NOMO-1 treated with DMSO at 0.1 percent for 48 hours (cell line): ENCODE measurements around the gene CD74.

Source experiments
- DNase-seq: peaks from one replicate; lab custom pipeline; 2025; ENCODE audit not compliant: unreplicated experiment; lab: John Stamatoyannopoulos, UW

CD74 gene

GRCh38 chr5:150364004-150364403, 48.7 kb downstream of the CD74 start:
- no peak for DNase-seq

GRCh38 chr5:150363185-150363584, 49.5 kb downstream of the CD74 start:
- DNase-seq: no peak

DNA sequence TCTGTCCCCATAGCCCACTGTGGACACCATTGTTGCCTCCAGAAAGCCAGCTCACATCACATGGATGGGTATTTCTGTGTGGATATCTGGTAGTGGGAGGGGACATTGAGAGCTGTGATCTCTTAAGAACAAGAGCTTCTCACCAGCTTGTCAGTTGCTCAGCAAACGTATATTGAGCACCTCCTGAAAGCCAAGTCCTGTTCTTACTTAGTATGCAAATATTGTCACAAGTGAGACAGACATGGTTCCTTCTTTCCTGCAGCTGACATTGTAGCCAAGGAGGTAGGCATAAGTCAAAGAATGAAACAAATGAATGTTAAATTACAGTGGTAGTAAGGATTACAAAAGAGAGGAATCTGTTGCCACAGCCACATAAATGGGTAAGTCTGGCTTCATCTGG, 51.4 kb downstream of the CD74 start:
- no peak for DNase-seq

- peak; percentile 27 for DNase-seq
Observed at GRCh38 chr5:150358261-150359095, 54.2 kb downstream of the CD74 start.

DNA sequence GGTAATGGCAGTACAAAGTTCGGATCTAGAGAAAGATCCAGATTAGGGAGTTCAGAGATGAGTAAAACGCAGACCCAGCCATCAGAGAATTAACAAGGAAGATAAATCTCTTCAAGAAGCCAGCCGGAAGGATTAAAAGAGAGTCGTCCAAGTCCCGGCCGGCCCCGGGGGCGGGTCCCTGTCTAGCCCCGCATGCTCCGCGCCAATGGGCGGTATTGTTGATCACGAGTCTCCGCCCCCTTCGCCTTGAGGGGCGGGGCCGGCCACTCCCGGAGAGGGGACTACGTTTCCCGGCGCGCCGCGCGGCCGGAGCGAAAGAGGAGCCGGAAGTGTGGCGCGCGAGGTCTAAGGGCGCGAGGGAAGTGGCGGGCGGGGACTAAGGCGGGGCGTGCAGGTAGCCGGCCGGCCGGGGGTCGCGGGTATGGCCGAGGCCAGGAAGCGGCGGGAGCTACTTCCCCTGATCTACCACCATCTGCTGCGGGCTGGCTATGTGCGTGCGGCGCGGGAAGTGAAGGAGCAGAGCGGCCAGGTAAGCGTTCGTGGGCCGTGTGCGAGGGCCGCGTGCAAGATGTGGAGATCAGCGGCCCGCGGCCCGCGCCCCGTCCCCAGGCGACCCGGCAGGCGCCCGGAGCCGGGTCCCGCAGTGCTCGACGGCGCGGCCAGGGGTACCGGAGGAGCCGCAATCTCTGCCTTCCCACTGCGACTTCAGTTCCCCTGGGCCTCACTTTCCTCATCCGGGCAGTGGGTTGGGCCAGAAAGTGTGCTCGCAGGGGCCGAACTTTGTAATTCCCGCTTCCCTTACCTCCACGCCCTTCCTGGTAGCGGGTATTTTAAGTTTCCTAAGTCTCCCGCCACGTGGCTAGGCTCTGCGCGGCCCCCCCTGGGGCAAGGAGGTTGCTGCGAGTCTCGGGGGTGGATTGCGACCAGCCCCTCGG, 55.1 kb downstream of the CD74 start, which contains the start of gene TCOF1:
TSS of gene TCOF1 (plus strand) at position 372 of the 935 bp plus-strand sequence. CDS start at position 422, 50 bp downstream.
- peak; percentile 95 for DNase-seq

GRCh38 chr5:150356575-150357294, 56.0 kb downstream of the CD74 start:
- DNase-seq: no peak

- no peak for DNase-seq
Observed at GRCh38 chr5:150355791-150356190, 56.9 kb downstream of the CD74 start.

DNA sequence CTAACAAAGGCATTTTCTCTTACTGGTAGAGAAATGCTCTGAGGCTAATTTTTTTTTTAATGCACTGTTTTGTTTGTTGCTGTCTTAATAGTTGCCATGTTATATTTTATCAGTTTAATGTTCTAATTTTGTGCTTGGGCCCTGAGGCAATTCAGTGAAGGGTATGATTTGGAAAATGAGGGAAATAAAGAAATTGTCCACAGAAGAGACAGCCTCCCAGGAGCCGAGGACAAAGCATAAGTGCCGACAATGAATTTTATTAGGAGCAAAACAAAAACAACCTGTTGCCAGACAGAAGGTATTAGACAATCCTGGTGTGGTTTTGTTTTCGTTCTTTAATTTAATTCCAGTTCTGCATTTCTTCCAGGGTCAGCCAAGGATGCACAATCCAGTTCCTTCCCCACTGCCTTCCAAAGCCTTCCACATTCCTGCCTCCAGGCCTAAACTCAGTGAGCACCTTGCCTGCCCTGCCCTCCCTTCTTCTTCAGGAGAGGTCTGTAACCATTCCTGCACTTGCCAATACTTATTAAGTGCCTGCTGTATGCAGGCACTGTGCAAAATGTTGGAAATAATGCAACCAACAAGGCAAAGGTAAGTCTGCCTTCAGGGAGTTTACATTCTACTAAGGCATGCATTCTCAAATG, 59.6 kb downstream of the CD74 start:
- DNase-seq: no peak

DNA sequence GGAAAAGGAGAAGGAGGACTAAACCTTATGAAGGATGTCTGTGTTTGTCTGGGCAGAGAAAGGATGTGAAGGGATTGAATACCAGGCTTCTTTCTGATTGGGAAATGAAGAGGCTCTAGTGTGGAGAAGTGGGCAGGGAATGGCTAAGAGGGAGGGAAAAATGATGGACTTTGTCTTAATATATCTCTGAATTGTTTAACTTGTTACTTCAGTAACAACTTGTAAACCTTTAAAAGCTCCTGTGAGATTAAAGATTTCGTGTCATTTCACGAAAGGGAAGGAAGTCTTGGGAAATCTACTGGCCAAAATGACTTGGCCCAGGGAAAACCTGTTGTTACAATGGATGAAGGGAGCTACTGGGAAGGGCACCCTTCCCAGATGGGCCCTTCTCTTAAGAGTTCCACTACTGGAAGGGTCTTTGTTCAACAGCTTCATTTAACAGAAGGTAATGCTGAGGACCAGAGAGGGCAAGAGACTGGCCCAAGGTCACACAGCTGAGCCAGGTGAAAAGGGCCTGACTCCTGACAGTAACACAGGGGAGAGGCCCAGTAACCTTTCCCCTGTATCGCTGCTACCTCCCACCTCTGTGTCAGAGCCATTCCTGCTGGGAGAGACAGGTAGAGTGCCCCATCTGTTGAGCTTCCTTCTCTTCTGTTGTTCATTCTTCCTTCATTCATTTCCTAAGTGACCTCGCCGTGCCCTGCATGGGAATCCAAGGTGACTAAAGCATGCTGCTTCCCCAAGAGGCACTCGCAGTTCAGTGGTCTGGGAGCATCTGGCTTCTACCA, 60.3 kb downstream of the CD74 start:
- DNase-seq: peak; percentile 15
